OCI-LY1 (cell line): ENCODE results near the gene ZNF577.

Experiments used
- H2AFZ ChIP-seq: fragments of 200-600 bp; sonication (generic), shearing (Covaris generic); 2 replicates; pipeline ENCODE4 v1.6.0; 2014; ENCODE audit warnings: antibody characterized with exemption, mild to moderate bottlenecking, low read length
- H3F3A ChIP-seq: fragments of 200-600 bp; sonication (generic), shearing (Covaris generic); 2 replicates; pipeline ENCODE4 v1.6.0; 2014; ENCODE audit warnings: mild to moderate bottlenecking, antibody characterized with exemption, low read length, moderate library complexity; ENCODE audit not compliant: insufficient read depth
- H3K27ac ChIP-seq: fragments of 200-600 bp; sonication (generic); 2 replicates; pipeline ENCODE4 v1.5.1; 2014; ENCODE audit warnings: low read length, mixed run types, mild to moderate bottlenecking, low read depth; ENCODE audit not compliant: poor library complexity, severe bottlenecking
- H3K27me3 ChIP-seq: fragments of 200-600 bp; sonication (generic); 2 replicates; pipeline ENCODE4 v1.6.0; 2014; ENCODE audit warnings: antibody characterized with exemption, mild to moderate bottlenecking, low read length, moderate library complexity; ENCODE audit not compliant: insufficient read depth
- H3K36me3 ChIP-seq: fragments of 200-600 bp; sonication (generic); 2 replicates; pipeline ENCODE4 v1.6.1; 2014; ENCODE audit warnings: mild to moderate bottlenecking, antibody characterized with exemption, low read length, moderate library complexity, mixed read lengths; ENCODE audit not compliant: insufficient read depth
- H3K4me1 ChIP-seq: fragments of 200-600 bp; sonication (generic); 2 replicates; pipeline ENCODE4 v1.5.1; 2014; ENCODE audit warnings: mild to moderate bottlenecking, low read length, moderate library complexity; ENCODE audit not compliant: insufficient read depth, severe bottlenecking
- H3K4me2 ChIP-seq: fragments of 200-600 bp; sonication (generic), shearing (Covaris generic); 2 replicates; pipeline ENCODE4 v1.6.1; 2014; ENCODE audit warnings: low read length
- H3K4me3 ChIP-seq: fragments of 200-600 bp; sonication (generic); 2 replicates; pipeline ENCODE4 v1.5.1; 2014; ENCODE audit warnings: low read length, low read depth, mild to moderate bottlenecking, mixed read lengths; ENCODE audit not compliant: poor library complexity, severe bottlenecking
- H3K79me2 ChIP-seq: fragments of 200-600 bp; shearing (Covaris generic); 2 replicates; pipeline ENCODE4 v1.6.1; 2016; ENCODE audit warnings: mixed run types, low read length, mixed read lengths; ENCODE audit not compliant: insufficient read depth
- H3K9ac ChIP-seq: fragments of 200-600 bp; sonication (generic), shearing (Covaris generic); 2 replicates; pipeline ENCODE4 v1.6.1; 2014; ENCODE audit warnings: mild to moderate bottlenecking, low read length, mixed read lengths
- H3K9me2 ChIP-seq: fragments of 200-600 bp; sonication (generic), shearing (Covaris generic); 2 replicates; pipeline ENCODE4 v1.6.1; 2014; ENCODE audit warnings: low read depth, mild to moderate bottlenecking, low read length, mixed read lengths
- H3K9me3 ChIP-seq: fragments of 200-600 bp; shearing (Covaris generic); 2 replicates; pipeline ENCODE4 v1.6.1; 2014; ENCODE audit warnings: low read length, mixed read lengths
- H4K20me1 ChIP-seq: fragments of 200-600 bp; sonication (generic), shearing (Covaris generic); 2 replicates; pipeline ENCODE4 v1.6.0; 2016; ENCODE audit warnings: mild to moderate bottlenecking, low read length; ENCODE audit not compliant: insufficient read depth
- CTCF ChIP-seq: fragments of 200-600 bp; sonication (generic), shearing (Covaris generic); IDR thresholded peaks from 2 replicates; pipeline ENCODE4 v1.5.1; 2017; ENCODE audit warnings: mild to moderate bottlenecking, antibody characterized with exemption, low read length, moderate library complexity, mixed read lengths
- EZH2 ChIP-seq: fragments of 200-600 bp; sonication (generic), shearing (Covaris generic); IDR thresholded peaks from 2 replicates; pipeline ENCODE4 v1.8.0; 2017; ENCODE audit warnings: borderline replicate concordance, mixed run types, mild to moderate bottlenecking, antibody characterized with exemption, low read length, moderate library complexity, mixed read lengths

Gene ZNF577

GRCh38 chr19:51821921-51822320, 65.8 kb downstream of the ZNF577 start:
- Histone ChIP-seq H3K9me3 (no peaks in the 10 kb centered on the region; the same call in 1 of the 2 replicates), H3K27ac (no peak overlapping the region), H3K9me2 (no peaks in the 10 kb centered on the region), H3K79me2 (no peaks in the 10 kb centered on the region), H3K4me3 (no peak overlapping the region), H3K4me1 (no peaks in the 10 kb centered on the region), H2AFZ (no peak overlapping the region), H3K9ac (no peak overlapping the region), H3K36me3 (no peaks in the 10 kb centered on the region), H3K4me2 (no peak overlapping the region), H3K27me3 (no peaks in the 10 kb centered on the region), H4K20me1 (no peaks in the 10 kb centered on the region), H3F3A (no peaks in the 10 kb centered on the region)
- no peak for TF ChIP-seq CTCF
- no peak for TF ChIP-seq EZH2

- Histone ChIP-seq H3F3A (no peaks in the 10 kb centered on the region), H4K20me1 (no peaks in the 10 kb centered on the region), H3K36me3 (no peaks in the 10 kb centered on the region), H3K79me2 (no peaks in the 10 kb centered on the region), H3K4me2 (no peak overlapping the region), H2AFZ (no peak overlapping the region), H3K9me3 (no peaks in the 10 kb centered on the region; the same call in 1 of the 2 replicates), H3K27ac (no peak overlapping the region), H3K27me3 (no peaks in the 10 kb centered on the region), H3K9ac (no peak overlapping the region), H3K9me2 (no peaks in the 10 kb centered on the region), H3K4me3 (no peak overlapping the region), H3K4me1 (no peaks in the 10 kb centered on the region)
- no peak for TF ChIP-seq EZH2
- TF ChIP-seq CTCF, result no peak
These were observed 66.3 kb downstream of the ZNF577 start for GRCh38 chr19:51821456-51821855.
